Measurements from ENCODE around the gene ARMH4. TPM values are rescaled to one million over a fixed set of nuclear protein-coding genes. Genes with fewer than 3 reads are reported as not detected.

The ARMH4 gene
- total RNA-seq, 1 experiment from 2014 or later, result 42.6 TPM

- H3K9me3 ChIP-seq (ENCODE audit: control insufficient read depth, low read depth, low read length), result no peaks in the 10 kb centered on the region
- no peak overlapping the region for H3K4me2 ChIP-seq (ENCODE audit: insufficient read depth, insufficient read length, low read length)
- H2BK12ac ChIP-seq (ENCODE audit: insufficient read length, low read depth, low read length), result no peak overlapping the region
- no CpG with 5 or more reads among the region's 2 CpGs for WGBS (ENCODE audit: extremely low coverage, insufficient read length, low lambda C conversion rate)
- no peak overlapping the region for H3K27ac Mint-ChIP-seq
- H3K27ac ChIP-seq (ENCODE audit: insufficient read length, low read depth, low read length), result no peak overlapping the region
- H3K9me3 Mint-ChIP-seq, result no peaks in the 10 kb centered on the region
- H4K5ac ChIP-seq (ENCODE audit: insufficient read length, low read depth, low read length), result no peak overlapping the region
- H3K27me3 ChIP-seq (ENCODE audit: insufficient read depth, low read length), result no peaks in the 10 kb centered on the region
- no peaks in the 10 kb centered on the region for H3K27me3 Mint-ChIP-seq (ENCODE audit: low read depth)
- no peak for DNase-seq
- no peaks in the 10 kb centered on the region for H3K79me2 ChIP-seq (ENCODE audit: insufficient read depth, low read length)
- no peak overlapping the region for H2AK5ac ChIP-seq (ENCODE audit: insufficient read length, low read length)
- H3K36me3 Mint-ChIP-seq (ENCODE audit: insufficient read depth in 1 of 3, low read depth in 3 of 3), result peaks cover 2 to 16% (median 8%) of the 10 kb centered on the region in 3 experiments; a peak in 6 of 7 replicates
- H3K79me1 ChIP-seq (ENCODE audit: insufficient read depth, low read depth, low read length, poor library complexity, severe bottlenecking), result no peaks in the 10 kb centered on the region
- no peak overlapping the region for H3K4me3 Mint-ChIP-seq
- no peaks in the 10 kb centered on the region for H4K20me1 ChIP-seq (ENCODE audit: control insufficient read depth, insufficient read depth, insufficient read length)
- no peak overlapping the region for H3K4ac ChIP-seq (ENCODE audit: low read depth, low read length)
- H3K4me1 ChIP-seq (ENCODE audit: insufficient read depth, low read length), result no peaks in the 10 kb centered on the region
- H3K23ac ChIP-seq (ENCODE audit: insufficient read length, low read depth, low read length), result no peak overlapping the region
- H2AFZ ChIP-seq (ENCODE audit: low read length), result no peak overlapping the region
- no peak overlapping the region for H4K91ac ChIP-seq (ENCODE audit: insufficient read length, low read depth, low read length)
- H4K8ac ChIP-seq (replicated peaks; ENCODE audit: insufficient read length, low read depth, low read length), result no peak overlapping the region
- no peak overlapping the region for H3K9ac ChIP-seq (ENCODE audit: extremely low read depth, insufficient read length, low read length)
- H3T11ph ChIP-seq (ENCODE audit: low read length), result no peak overlapping the region
- peaks cover 8% of the 10 kb centered on the region in 2 experiments; a peak in 2 of 4 replicates for H3K4me1 Mint-ChIP-seq
- H3K23me2 ChIP-seq (ENCODE audit: insufficient read length, low read depth, low read length, poor library complexity, severe bottlenecking), result no peaks in the 10 kb centered on the region
- no peak overlapping the region for H3K18ac ChIP-seq (ENCODE audit: insufficient read length, low read depth, low read length)
- no peak for TF ChIP-seq CTCF (conservative IDR thresholded peaks at IDR 0.05)
- H3K56ac ChIP-seq (ENCODE audit: insufficient read length, low read depth, low read length), result no peak overlapping the region
- H2BK15ac ChIP-seq (ENCODE audit: low read depth, low read length), result no peak overlapping the region
- no peak overlapping the region for H2BK120ac ChIP-seq (ENCODE audit: low read depth, low read length, poor library complexity, severe bottlenecking)
- no peak overlapping the region for H2BK20ac ChIP-seq (ENCODE audit: low read depth, low read length, poor library complexity, severe bottlenecking)
- no peak overlapping the region for H3K14ac ChIP-seq (ENCODE audit: insufficient read depth, low read length)
- no peak overlapping the region for H2BK5ac ChIP-seq (ENCODE audit: insufficient read length, low read length)
Observed at GRCh38 chr14:58096731-58097130, 55.3 kb downstream of the ARMH4 start.

All from H9 (cell line).